Stimulated activated CD4-positive, alpha-beta T cell treated with anti-CD3 and anti-CD28 coated beads, TNF-alpha, amount 100 ng/mL, for 48 hours (primary cell): ENCODE measurements around the gene PANK4.
"Not testable (repeated sequence)": the region's sequence is repeated elsewhere in the genome, so short reads cannot be mapped to it uniquely, and the experiment has no call there.

ENCODE experiments used
- DNase-seq, 3 donors: peaks; one replicate each; pipeline ENCODE4 v3.0.0-alpha.2; 2020; ENCODE audit warnings: low read depth in 3 of 3

PANK4 gene

GRCh38 chr1:2558861-2559260 is 32.5 kb upstream of the PANK4 start:
- DNase-seq = no peak

GRCh38 chr1:2558420-2558819 is 32.0 kb upstream of the PANK4 start:
- DNase-seq = no peak

- no peak for DNase-seq
Observed at GRCh38 chr1:2557482-2558400, 31.3 kb upstream of the PANK4 start.

- peak in 1 of 3 donors; percentile 23 for DNase-seq
Observed at GRCh38 chr1:2556678-2557481, 30.5 kb upstream of the PANK4 start.

GRCh38 chr1:2556277-2556677 is 29.9 kb upstream of the PANK4 start, which contains the start of gene TNFRSF14:
Gene TNFRSF14, plus strand, starts transcription at chr1:2556371. Its CDS starts 294 bp downstream, at chr1:2556665.
- peak; percentile 30 to 49 (median 45) for DNase-seq

- peak; percentile 63 to 82 (median 78) for DNase-seq
Observed at GRCh38 chr1:2555634-2556276, 29.4 kb upstream of the PANK4 start.

- DNase-seq = peak in 2 of 3 donors; percentile 22 to 46
Observed at GRCh38 chr1:2554621-2555387, 28.4 kb upstream of the PANK4 start.

- no peak for DNase-seq
Observed at GRCh38 chr1:2553871-2554620, 27.6 kb upstream of the PANK4 start.

- not testable (repeated sequence) for DNase-seq
Observed at GRCh38 chr1:2553076-2553475, 26.7 kb upstream of the PANK4 start.

- DNase-seq = no peak
Observed at GRCh38 chr1:2552189-2552588, 25.8 kb upstream of the PANK4 start.

- DNase-seq = not testable (repeated sequence)
Observed at GRCh38 chr1:2551544-2551943, 25.1 kb upstream of the PANK4 start.

- DNase-seq = not testable (repeated sequence)
Observed at GRCh38 chr1:2550309-2550861, 24.0 kb upstream of the PANK4 start.

- DNase-seq = not testable (repeated sequence)
Observed at GRCh38 chr1:2549367-2550029, 23.1 kb upstream of the PANK4 start.

- peak; percentile 74 to 86 (median 75) for DNase-seq
Observed at GRCh38 chr1:2548068-2548589, 21.7 kb upstream of the PANK4 start.

- DNase-seq = peak in 2 of 3 donors; percentile 57 to 59
Observed at GRCh38 chr1:2547210-2548067, 21.0 kb upstream of the PANK4 start.

- peak in 2 of 3 donors; percentile 78 to 79 for DNase-seq
Observed at GRCh38 chr1:2546515-2547209, 20.3 kb upstream of the PANK4 start.

- peak; percentile 71 to 84 (median 78) for DNase-seq
Observed at GRCh38 chr1:2545754-2546514, 19.5 kb upstream of the PANK4 start.
